Central memory CD4-positive, alpha-beta T cell (primary cell): ENCODE measurements around the gene FES.
A peak's percentile ranks its signal among the peaks of the same experiment; 100 is the strongest.

Experiments
- DNase-seq: peaks from one replicate; pipeline ENCODE4 v3.0.0; 2022

Gene FES

GRCh38 chr15:90877315-90877714 lies 7.0 kb upstream of the FES start:
- DNase-seq, result no peak

GRCh38 chr15:90877996-90878395 lies 6.3 kb upstream of the FES start:
- DNase-seq, result no peak

GRCh38 chr15:90878660-90879059 lies 5.6 kb upstream of the FES start:
- no peak for DNase-seq

DNA sequence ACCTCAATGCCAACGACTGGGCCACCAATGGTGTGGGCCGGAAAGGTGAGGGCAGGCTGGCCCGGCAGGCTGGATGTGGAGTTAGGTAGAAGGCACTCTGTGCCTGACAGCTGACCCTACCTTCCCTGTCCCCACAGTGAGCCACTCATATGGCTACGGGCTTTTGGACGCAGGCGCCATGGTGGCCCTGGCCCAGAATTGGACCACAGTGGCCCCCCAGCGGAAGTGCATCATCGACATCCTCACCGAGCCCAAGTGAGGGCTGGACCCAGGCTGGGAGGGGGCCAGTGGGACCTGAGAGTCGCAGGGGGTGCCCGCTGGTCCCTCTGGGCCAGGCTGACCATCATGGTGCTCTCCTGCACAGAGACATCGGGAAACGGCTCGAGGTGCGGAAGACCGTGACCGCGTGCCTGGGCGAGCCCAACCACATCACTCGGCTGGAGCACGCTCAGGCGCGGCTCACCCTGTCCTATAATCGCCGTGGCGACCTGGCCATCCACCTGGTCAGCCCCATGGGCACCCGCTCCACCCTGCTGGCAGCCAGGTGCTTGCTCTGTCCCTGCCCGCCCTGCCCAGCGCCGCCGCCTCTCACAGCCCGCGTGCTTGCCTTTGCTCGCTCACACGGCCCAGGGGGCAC lies 4.5 kb upstream of the FES start:
- DNase-seq, result no peak

DNA sequence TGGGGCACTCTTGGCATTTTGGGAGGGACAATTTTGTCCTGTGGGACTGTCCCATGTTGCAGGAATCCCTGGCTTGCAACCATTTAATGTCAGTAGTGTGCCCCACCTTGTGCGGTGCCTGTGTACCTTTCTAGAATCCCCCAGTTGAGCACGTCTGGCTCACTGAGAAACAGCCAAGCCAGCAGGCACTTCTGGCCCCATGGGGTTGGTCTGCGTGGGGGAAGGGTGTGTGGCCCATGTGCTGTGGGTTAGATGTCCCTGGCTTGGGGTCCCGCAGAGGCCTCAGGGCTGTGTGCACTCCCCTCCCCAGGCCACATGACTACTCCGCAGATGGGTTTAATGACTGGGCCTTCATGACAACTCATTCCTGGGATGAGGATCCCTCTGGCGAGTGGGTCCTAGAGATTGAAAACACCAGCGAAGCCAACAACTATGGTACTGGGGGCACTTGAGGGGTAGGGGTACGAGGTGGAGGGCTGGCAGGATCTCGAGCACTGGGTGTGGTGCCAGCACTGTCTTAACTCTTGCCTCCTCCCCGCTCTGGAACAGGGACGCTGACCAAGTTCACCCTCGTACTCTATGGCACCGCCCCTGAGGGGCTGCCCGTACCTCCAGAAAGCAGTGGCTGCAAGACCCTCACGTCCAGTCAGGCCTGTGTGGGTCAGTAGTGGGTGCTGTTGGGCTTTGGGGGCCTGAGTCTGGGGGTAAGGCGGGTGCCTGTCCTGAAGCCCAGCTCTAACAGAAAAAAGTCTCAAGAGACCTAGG lies 3.7 kb upstream of the FES start:
- no peak for DNase-seq

DNA sequence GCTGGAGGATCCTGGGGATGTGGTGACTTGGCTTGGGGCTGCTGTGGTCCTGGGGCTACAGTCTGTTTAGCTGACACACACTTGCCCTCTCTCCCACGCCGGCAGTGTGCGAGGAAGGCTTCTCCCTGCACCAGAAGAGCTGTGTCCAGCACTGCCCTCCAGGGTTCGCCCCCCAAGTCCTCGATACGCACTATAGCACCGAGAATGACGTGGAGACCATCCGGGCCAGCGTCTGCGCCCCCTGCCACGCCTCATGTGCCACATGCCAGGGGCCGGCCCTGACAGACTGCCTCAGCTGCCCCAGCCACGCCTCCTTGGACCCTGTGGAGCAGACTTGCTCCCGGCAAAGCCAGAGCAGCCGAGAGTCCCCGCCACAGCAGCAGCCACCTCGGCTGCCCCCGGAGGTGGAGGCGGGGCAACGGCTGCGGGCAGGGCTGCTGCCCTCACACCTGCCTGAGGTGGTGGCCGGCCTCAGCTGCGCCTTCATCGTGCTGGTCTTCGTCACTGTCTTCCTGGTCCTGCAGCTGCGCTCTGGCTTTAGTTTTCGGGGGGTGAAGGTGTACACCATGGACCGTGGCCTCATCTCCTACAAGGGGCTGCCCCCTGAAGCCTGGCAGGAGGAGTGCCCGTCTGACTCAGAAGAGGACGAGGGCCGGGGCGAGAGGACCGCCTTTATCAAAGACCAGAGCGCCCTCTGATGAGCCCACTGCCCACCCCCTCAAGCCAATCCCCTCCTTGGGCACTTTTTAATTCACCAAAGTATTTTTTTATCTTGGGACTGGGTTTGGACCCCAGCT lies 2.9 kb upstream of the FES start:
- DNase-seq, result no peak

GRCh38 chr15:90881978-90882721 lies 2.2 kb upstream of the FES start:
- DNase-seq, result no peak

DNA sequence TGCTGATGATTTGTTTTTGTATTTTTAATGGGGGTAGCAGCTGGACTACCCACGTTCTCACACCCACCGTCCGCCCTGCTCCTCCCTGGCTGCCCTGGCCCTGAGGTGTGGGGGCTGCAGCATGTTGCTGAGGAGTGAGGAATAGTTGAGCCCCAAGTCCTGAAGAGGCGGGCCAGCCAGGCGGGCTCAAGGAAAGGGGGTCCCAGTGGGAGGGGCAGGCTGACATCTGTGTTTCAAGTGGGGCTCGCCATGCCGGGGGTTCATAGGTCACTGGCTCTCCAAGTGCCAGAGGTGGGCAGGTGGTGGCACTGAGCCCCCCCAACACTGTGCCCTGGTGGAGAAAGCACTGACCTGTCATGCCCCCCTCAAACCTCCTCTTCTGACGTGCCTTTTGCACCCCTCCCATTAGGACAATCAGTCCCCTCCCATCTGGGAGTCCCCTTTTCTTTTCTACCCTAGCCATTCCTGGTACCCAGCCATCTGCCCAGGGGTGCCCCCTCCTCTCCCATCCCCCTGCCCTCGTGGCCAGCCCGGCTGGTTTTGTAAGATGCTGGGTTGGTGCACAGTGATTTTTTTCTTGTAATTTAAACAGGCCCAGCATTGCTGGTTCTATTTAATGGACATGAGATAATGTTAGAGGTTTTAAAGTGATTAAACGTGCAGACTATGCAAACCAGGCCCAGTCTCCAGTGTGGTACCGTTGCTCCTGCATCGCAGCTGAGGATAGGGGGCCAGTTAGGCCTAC lies 1.4 kb upstream of the FES start:
- no peak for DNase-seq

DNA sequence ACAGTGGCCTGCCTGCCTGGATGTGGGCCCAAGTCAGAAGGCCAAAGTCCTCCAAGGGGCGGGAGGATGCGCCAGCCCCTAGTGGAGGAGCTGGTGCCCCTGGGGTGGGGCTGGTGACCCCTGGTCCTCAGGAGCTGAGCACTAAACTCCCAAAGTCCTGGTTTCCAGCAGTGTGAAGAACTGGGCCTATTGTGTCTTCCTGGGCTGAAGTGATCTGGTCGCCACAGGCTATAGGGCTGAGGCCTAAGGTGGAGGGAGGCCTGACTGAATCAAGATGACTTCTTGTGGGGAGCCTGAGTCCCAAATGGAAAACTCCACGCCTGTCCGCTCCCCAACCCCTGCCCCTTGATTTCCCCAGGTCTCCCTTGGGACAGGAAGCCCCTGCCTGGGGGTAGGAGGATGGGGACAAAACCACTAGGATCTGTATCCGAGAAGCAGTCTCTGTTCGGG lies 753 bp upstream of the FES start:
- DNase-seq, result no peak

DNA sequence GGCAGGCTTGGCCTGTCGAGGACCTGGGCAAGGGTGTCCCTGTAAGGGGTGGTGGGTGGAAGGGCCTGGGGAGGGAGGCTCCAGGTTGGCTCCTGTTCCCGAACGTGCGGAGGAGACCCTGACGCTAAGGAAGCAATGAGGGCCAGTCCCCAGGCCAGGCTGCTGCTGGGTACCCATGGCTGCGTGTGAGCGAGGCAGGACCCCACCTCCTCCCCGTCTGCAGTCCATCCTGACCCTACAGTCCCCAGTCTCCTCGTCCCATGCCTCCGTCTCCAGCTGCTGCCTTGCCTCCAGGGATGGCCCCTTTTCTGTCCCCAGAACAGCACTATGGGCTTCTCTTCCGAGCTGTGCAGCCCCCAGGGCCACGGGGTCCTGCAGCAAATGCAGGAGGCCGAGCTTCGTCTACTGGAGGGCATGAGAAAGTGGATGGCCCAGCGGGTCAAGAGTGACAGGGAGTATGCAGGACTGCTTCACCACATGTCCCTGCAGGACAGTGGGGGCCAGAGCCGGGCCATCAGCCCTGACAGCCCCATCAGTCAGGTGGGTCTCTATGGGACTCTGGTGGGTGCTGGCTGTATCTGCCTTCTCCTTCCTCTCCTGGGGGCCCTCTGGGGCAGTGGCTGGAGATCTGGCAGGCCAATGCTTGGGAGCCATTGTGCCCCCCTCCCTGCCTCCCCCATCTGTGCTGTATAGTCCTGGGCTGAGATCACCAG lies 571 bp downstream of the FES start:
- DNase-seq, result no peak

GRCh38 chr15:90885432-90886290 lies 1.4 kb downstream of the FES start:
- peak; percentile 62 for DNase-seq

DNA sequence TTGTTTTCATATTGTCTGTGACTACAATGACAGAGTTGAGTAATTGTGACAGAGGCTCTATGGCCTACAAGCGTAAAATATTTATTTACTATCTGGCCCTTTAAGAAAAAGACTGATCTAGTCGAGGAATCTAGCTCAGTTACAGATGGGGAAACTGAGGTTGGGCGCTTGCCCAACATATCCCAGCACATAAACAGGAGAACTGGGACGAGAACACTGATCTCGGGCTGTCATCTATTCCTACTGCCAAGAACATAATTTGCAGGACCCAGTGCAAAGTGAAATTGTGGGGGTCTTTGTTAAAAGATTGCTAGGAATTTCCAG lies 1.9 kb downstream of the FES start:
- DNase-seq, result no peak

DNA sequence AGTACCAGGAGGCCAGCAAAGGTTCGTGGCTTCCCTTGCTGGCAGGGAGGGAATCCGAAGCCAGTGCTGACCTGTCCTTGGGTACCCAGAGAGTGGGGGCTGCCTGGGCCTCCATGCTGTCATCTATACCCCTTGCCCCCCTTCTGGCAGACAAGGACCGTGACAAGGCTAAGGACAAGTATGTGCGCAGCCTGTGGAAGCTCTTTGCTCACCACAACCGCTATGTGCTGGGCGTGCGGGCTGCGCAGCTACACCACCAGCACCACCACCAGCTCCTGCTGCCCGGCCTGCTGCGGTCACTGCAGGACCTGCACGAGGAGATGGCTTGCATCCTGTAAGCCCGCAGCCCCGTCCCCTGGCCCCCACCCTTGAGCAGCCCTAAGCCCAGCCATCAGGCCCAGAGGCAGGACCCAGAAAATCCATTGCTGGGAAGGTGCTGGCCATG lies 2.8 kb downstream of the FES start:
- DNase-seq, result no peak

- DNase-seq, result no peak
These were observed 5.0 kb downstream of the FES start for GRCh38 chr15:90889313-90889730.

DNA sequence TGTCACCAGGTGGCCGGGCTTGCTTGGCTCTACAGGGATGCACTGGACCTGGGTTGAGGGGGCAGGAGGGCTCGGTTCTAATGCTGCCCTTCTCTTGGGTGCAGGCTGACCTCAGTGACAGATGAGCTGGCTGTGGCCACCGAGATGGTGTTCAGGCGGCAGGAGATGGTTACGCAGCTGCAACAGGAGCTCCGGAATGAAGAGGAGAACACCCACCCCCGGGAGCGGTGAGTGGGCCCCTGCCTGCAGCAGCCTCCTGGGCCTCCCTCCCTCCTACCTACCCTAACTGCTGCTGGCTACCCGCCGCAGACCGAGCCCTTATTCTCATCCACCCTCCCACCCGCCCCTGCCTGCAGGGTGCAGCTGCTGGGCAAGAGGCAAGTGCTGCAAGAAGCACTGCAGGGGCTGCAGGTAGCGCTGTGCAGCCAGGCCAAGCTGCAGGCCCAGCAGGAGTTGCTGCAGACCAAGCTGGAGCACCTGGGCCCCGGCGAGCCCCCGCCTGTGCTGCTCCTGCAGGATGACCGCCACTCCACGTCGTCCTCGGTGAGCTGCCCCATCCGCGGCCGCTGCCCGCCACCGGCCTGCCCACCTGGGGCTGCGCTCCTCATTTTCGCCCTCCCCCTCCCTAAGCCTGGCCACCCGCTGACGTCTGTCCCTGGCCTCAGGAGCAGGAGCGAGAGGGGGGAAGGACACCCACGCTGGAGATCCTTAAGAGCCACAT lies 5.6 kb downstream of the FES start:
- no peak for DNase-seq

DNA sequence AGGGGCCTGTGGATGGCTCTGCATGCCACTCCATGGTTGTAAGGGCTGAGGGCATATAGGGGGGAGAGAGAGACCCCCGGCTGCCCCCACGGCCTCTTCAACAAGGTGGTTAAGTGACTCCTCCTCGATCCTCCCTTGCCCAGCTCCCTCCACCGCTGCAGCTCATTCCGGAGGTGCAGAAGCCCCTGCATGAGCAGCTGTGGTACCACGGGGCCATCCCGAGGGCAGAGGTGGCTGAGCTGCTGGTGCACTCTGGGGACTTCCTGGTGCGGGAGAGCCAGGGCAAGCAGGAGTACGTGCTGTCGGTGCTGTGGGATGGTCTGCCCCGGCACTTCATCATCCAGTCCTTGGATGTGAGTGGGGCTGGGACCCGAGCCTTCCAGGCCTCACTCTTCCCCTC lies 6.5 kb downstream of the FES start:
- no peak for DNase-seq

- no peak for DNase-seq
These were observed 7.1 kb downstream of the FES start for GRCh38 chr15:90891346-90891949.

DNA sequence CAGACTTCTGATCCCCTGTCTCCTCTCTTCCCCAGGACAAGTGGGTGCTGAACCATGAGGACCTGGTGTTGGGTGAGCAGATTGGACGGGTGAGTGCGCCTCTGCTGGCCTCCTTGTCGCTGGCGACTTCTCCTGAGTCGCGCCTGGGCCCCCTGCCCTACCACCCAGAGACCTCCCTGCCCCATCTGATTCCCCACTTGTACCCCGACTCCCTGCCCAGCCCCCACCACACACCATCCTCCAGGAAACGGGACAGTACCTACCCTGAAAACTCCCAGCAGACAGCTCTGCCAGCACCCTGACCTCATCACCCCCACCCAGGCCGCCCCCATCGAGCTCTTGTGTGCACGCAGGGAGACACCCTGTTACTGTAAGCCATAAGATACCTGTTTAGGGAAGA lies 7.7 kb downstream of the FES start:
- DNase-seq, result no peak

- DNase-seq, result no peak
These were observed 8.3 kb downstream of the FES start for GRCh38 chr15:90892498-90893174.
